Activated T-helper 2 cell treated with anti-CD3 and anti-CD28 coated beads, Interferon-gamma antibody, Interleukin-2, Interleukin-4, amounts not matched to agents 10 μg/mL and 5 μg/mL and 100 μg/mL, durations not matched to agents 14 hours and 24 hours and 36 hours (primary cell): ENCODE data around the gene FLG2. TPM values are rescaled to one million over a fixed set of nuclear protein-coding genes. Genes with fewer than 3 reads are reported as not detected.

Experiments used
- DNase-seq: peaks from one replicate; pipeline ENCODE4 v3.0.0; 2021; ENCODE audit warnings: low spot score
- H3K27ac Mint-ChIP-seq: one replicate; pipeline ENCODE4 v1.8.0; 2021; ENCODE audit warnings: mixed read lengths
- H3K27me3 Mint-ChIP-seq: one replicate; pipeline ENCODE4 v1.8.0; 2021; ENCODE audit warnings: low read depth, mixed read lengths
- H3K36me3 Mint-ChIP-seq: one replicate; pipeline ENCODE4 v1.8.0; 2021; ENCODE audit warnings: low read depth, mixed read lengths
- H3K4me1 Mint-ChIP-seq: one replicate; pipeline ENCODE4 v1.8.0; 2021; ENCODE audit warnings: low read depth, mixed read lengths
- H3K4me3 Mint-ChIP-seq: one replicate; pipeline ENCODE4 v1.8.0; 2021; ENCODE audit warnings: low read depth, mild to moderate bottlenecking, moderate library complexity, mixed read lengths
- H3K9me3 Mint-ChIP-seq: one replicate; pipeline ENCODE4 v1.8.0; 2021; ENCODE audit warnings: mixed read lengths
- intact Hi-C: fragments of 100-400 bp; cut with micrococcal nuclease; formaldehyde crosslinking; loops from one replicate; pipeline ENCODE4 v1.15.1; 2023
- total RNA-seq: library from RNA; stranded (reverse); gene quantifications from 2 replicates; pipeline ENCODE4 v1.2.3, GENCODE V29; 2022

FLG2 gene
- total RNA-seq: not detected in 2 replicates

DNA sequence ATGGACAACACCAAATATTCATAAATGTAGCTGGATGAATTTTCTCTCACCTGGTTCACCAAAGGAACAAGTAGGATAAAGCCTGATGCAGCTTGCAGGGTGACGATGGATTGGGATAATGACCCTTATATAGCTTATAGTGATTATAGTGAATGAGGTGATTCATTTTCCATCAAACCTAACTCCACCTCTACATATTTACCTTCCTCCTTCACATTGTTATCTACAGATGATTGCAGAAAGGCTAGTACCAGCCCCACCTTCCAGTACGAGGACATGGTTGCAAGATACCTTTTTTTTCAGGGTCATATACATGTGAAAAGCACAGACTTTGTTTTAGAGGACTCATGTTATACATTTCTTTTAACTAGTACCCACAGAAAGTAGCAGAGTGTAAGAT, at the start of gene FLG2:
Gene FLG2, minus strand, starts transcription at position 101 of the 400 bp plus-strand sequence. CDS start 1,122 bp downstream, outside the sequence.
- no peak within 1 kb of the TSS for H3K4me3 Mint-ChIP-seq
- no peak for DNase-seq
- no peaks in the 10 kb centered on the region for H3K27me3 Mint-ChIP-seq
- H3K4me1 Mint-ChIP-seq: no peaks in the 10 kb centered on the region
- intact Hi-C loops: no loop called here
- H3K9me3 Mint-ChIP-seq: no peaks in the 10 kb centered on the region
- no peak within 1 kb of the TSS for H3K27ac Mint-ChIP-seq
- H3K36me3 Mint-ChIP-seq: no peaks in the 10 kb centered on the region

- Mint-ChIP-seq H3K27ac (no peak overlapping the region), H3K9me3 (no peaks in the 10 kb centered on the region), H3K27me3 (no peaks in the 10 kb centered on the region), H3K4me1 (no peaks in the 10 kb centered on the region), H3K4me3 (no peak overlapping the region), H3K36me3 (no peaks in the 10 kb centered on the region)
- DNase-seq: no peak
- intact Hi-C loops: no loop called here
Observed at GRCh38 chr1:152408664-152409063, 48.9 kb upstream of the FLG2 start.

GRCh38 chr1:152398812-152399698, 39.2 kb upstream of the FLG2 start:
- H3K4me1 Mint-ChIP-seq: no peaks in the 10 kb centered on the region
- DNase-seq: no peak
- no peak overlapping the region for H3K4me3 Mint-ChIP-seq
- intact Hi-C loops: no loop called here
- H3K9me3 Mint-ChIP-seq: no peaks in the 10 kb centered on the region
- H3K27me3 Mint-ChIP-seq: peaks cover 14% of the 10 kb centered on the region
- no peaks in the 10 kb centered on the region for H3K36me3 Mint-ChIP-seq
- H3K27ac Mint-ChIP-seq: no peak overlapping the region

DNA sequence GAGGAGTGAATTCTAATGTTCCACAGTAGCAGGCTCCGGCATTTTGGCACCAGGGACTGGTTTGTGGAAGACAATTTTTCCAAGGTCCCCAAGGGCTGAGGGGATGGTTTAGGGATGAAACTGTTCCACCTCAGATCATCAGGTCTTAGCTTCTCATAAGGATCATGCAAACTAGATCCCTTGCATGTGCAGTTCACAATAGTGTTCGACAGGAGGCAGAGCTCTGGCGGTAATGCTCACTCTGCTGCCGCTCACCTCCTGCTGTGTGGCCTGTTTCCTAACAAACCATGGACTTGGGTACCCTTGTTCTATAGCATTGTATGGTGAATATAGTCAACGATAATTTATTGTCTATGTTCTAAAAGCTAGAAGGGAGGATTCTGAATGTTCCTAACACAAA, 37.7 kb upstream of the FLG2 start:
- Mint-ChIP-seq H3K4me1 (peaks cover 6% of the 10 kb centered on the region), H3K27me3 (peaks cover 14% of the 10 kb centered on the region), H3K36me3 (no peaks in the 10 kb centered on the region), H3K4me3 (no peak overlapping the region), H3K27ac (no peak overlapping the region), H3K9me3 (no peaks in the 10 kb centered on the region)
- DNase-seq: no peak
- intact Hi-C loops: no loop called here

DNA sequence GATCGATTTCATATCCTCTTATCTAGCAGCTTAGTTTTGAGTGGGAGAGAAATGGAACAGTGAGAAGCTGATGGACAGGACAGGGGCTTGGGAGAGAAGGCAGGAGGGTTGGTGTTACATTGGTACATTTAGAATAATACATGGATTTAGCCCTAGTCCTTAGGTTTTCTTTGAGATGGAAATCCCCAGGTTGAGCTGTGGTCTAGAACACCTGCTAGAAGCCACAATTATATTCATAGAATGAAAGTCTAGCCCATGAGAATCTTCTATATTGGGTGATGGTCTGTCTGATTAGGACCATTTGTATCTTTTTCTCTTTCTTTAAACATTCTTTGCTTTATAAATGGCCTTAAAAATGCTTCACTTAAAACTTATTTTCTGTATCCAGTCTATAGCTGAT, 34.3 kb upstream of the FLG2 start:
- H3K9me3 Mint-ChIP-seq: no peaks in the 10 kb centered on the region
- intact Hi-C loops: no loop called here
- H3K27ac Mint-ChIP-seq: no peak overlapping the region
- no peak for DNase-seq
- H3K4me3 Mint-ChIP-seq: no peak overlapping the region
- no peaks in the 10 kb centered on the region for H3K36me3 Mint-ChIP-seq
- peaks cover 6% of the 10 kb centered on the region for H3K4me1 Mint-ChIP-seq
- peaks cover 30% of the 10 kb centered on the region for H3K27me3 Mint-ChIP-seq

GRCh38 chr1:152392909-152393308, 33.1 kb upstream of the FLG2 start:
- no peak overlapping the region for H3K27ac Mint-ChIP-seq
- peaks cover 39% of the 10 kb centered on the region for H3K27me3 Mint-ChIP-seq
- H3K9me3 Mint-ChIP-seq: no peaks in the 10 kb centered on the region
- peaks cover 6% of the 10 kb centered on the region for H3K4me1 Mint-ChIP-seq
- intact Hi-C loops: no loop called here
- H3K4me3 Mint-ChIP-seq: no peak overlapping the region
- no peak for DNase-seq
- no peaks in the 10 kb centered on the region for H3K36me3 Mint-ChIP-seq

DNA sequence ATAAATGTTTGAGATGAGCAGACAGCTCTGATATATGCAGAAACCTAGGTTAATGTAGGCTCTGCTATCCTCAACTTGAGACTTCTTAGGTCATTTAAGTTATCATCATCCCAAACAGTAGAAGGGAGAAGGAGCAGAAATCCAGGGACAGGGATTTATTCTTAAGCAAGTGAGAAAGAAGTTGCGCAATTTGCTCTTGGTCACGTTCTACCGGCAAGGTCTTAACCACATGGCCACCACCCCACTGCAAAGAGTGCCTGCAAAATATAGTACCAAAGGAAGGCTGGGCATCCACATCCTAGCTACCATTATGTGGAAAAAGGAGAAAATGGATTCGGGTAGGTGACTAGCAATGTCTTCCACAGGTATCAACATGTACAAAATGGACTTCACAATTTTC, 29.1 kb upstream of the FLG2 start:
- Mint-ChIP-seq H3K4me3 (no peak overlapping the region), H3K9me3 (no peaks in the 10 kb centered on the region), H3K27ac (no peak overlapping the region), H3K4me1 (peaks cover 6% of the 10 kb centered on the region), H3K36me3 (no peaks in the 10 kb centered on the region), H3K27me3 (peaks cover 30% of the 10 kb centered on the region)
- intact Hi-C loops: no loop called here
- DNase-seq: no peak

- intact Hi-C loops: no loop called here
- H3K36me3 Mint-ChIP-seq: no peaks in the 10 kb centered on the region
- no peak overlapping the region for H3K4me3 Mint-ChIP-seq
- no peaks in the 10 kb centered on the region for H3K4me1 Mint-ChIP-seq
- H3K9me3 Mint-ChIP-seq: no peaks in the 10 kb centered on the region
- no peak overlapping the region for H3K27ac Mint-ChIP-seq
- no peak for DNase-seq
- H3K27me3 Mint-ChIP-seq: peaks cover 25% of the 10 kb centered on the region
Observed at GRCh38 chr1:152386940-152387339, 27.1 kb upstream of the FLG2 start.

GRCh38 chr1:152380932-152381331, 21.1 kb upstream of the FLG2 start:
- Mint-ChIP-seq H3K4me1 (no peaks in the 10 kb centered on the region), H3K4me3 (no peak overlapping the region), H3K27ac (no peak overlapping the region), H3K36me3 (no peaks in the 10 kb centered on the region), H3K9me3 (no peaks in the 10 kb centered on the region), H3K27me3 (peaks cover 8% of the 10 kb centered on the region)
- no peak for DNase-seq
- intact Hi-C loops: no loop called here

DNA sequence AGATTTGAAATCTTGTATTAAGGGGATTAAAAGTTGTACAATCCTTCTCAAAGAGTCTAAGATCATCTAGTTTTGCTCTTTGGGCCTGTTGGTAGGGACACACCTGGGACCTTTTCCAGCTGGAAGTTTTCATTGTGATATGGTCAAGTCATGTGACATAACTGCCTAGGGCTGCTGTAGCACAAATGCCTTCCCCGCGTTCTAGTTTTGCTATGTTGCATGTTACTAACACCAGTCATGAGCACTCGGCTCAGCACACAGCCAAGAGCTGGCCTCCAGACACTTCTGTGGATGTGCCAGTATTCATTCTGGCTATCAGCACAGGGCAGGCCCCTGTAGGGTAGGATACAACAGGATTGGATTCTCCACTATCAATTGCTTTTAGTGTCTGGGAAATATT, 14.6 kb upstream of the FLG2 start:
- Mint-ChIP-seq H3K4me1 (no peaks in the 10 kb centered on the region), H3K9me3 (peaks cover 6% of the 10 kb centered on the region), H3K27me3 (peaks cover 6% of the 10 kb centered on the region), H3K36me3 (no peaks in the 10 kb centered on the region), H3K4me3 (no peak overlapping the region), H3K27ac (no peak overlapping the region)
- DNase-seq: no peak
- intact Hi-C loops: no loop called here

DNA sequence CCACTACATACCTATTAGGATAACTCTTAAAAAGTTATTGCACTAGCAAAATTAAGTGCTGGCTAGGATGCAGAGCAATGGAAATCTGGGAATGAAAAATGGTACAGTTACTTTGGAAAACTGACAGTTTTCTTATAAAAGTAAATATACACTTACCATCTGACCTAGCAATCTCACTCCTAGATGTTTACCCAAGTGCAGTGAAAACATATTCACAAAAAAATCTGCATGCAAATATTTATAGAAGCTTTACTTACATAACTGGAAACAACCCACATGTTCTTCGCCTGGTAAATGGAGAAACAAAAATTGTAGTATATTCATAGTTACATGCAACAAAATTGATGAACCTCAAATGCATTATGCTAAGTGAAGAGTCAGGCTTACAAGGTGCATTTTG, 12.9 kb upstream of the FLG2 start:
- peaks cover 11% of the 10 kb centered on the region for H3K9me3 Mint-ChIP-seq
- H3K4me1 Mint-ChIP-seq: no peaks in the 10 kb centered on the region
- H3K27ac Mint-ChIP-seq: no peak overlapping the region
- no peak for DNase-seq
- peaks cover 6% of the 10 kb centered on the region for H3K27me3 Mint-ChIP-seq
- H3K4me3 Mint-ChIP-seq: no peak overlapping the region
- intact Hi-C loops: no loop called here
- no peaks in the 10 kb centered on the region for H3K36me3 Mint-ChIP-seq

DNA sequence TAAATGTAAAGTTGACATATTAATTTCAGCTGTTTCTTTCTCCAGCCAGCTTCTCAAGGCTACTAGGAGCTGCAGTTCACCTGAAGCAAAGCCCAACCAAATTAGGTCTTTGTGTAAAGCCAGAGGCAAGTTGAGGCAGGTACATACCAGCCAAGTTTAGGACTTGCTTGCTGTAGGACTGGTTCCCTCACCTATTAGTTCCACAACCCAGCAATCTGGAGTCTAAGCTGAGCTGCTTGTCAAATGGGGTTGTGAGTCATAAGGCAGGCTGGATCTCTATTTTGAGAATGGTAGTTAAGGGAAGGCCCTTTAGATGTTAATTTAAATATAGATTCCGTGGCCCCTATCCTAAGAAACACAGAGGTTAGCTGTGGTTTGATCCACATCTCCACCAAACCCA, 7.6 kb upstream of the FLG2 start:
- no peak for DNase-seq
- intact Hi-C loops: no loop called here
- no peaks in the 10 kb centered on the region for H3K36me3 Mint-ChIP-seq
- peaks cover 11% of the 10 kb centered on the region for H3K9me3 Mint-ChIP-seq
- H3K4me1 Mint-ChIP-seq: no peaks in the 10 kb centered on the region
- H3K4me3 Mint-ChIP-seq: no peak overlapping the region
- H3K27ac Mint-ChIP-seq: no peak overlapping the region
- H3K27me3 Mint-ChIP-seq: peaks cover 8% of the 10 kb centered on the region

DNA sequence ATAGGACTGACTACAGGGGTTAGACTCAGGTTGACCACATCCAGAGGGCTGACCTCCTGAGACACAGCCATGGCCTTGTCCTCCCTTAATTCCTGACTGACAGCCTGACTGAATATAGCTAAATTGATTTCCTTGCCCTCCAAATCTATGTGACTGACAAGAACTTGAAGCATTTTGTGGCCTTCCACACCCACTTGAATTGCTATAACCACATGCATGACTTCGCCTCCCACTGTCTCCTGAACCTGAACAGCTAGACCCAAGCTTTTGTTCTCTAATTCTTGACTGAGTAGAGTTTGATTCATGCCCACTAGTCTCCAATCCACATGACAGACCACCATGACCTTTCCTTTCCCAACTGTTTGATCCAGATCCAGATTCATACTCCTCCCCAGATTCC, 3.1 kb downstream of the FLG2 start:
- Mint-ChIP-seq H3K4me1 (no peaks in the 10 kb centered on the region), H3K9me3 (no peaks in the 10 kb centered on the region), H3K4me3 (no peak overlapping the region), H3K27ac (no peak overlapping the region), H3K27me3 (no peaks in the 10 kb centered on the region), H3K36me3 (no peaks in the 10 kb centered on the region)
- DNase-seq: no peak
- intact Hi-C loops: no loop called here
